IMR-90 (cell line): ENCODE data around the gene ZNF701. TPM values are rescaled to one million over a fixed set of nuclear protein-coding genes. Genes with fewer than 3 reads are reported as not detected.
"Not testable (repeated sequence)": the region's sequence is repeated elsewhere in the genome, so short reads cannot be mapped to it uniquely, and the experiment has no call there.

Experiments used
- ATAC-seq: fragments of 200-7000 bp; cut with Tn5 transposase; 2 replicates; pipeline ENCODE4 v1.9.1; 2020; ENCODE audit warnings: low read depth, mild to moderate bottlenecking, moderate library complexity
- BruUV-seq: library from RNA; stranded (reverse); fragments of 400-500 nt; replicated peaks from 2 replicates; lab custom pipeline; 2021; lab: Mats Ljungman, UMichigan
- CTCF ChIA-PET: fragments of 300-600 bp; formaldehyde crosslinking; extraction: SDS; loops from one replicate; lab custom pipeline; 2021; ENCODE audit warnings: antibody characterized with exemption; lab: Yijun Ruan, JAX
- POLR2A ChIA-PET: fragments of 300-600 bp; sonication (Branson Sonifier 250); formaldehyde crosslinking; loops from one replicate; lab custom pipeline; 2022; ENCODE audit warnings: antibody characterized with exemption; ENCODE audit not compliant: unreplicated experiment; lab: Charles Lee
- DNase-seq: peaks from one replicate; pipeline ENCODE4 v3.0.0; 2013
- H2AFZ ChIP-seq: replicated peaks from 2 replicates; pipeline ENCODE3; 2013; ENCODE audit warnings: low read length, mild to moderate bottlenecking; ENCODE audit not compliant: poor library complexity
- H2AK5ac ChIP-seq: 2 replicates; pipeline ENCODE4 v1.6.1; 2013; ENCODE audit warnings: low read depth, low read length, inconsistent platforms
- H2AK9ac ChIP-seq: replicated peaks from 2 replicates; pipeline ENCODE3; 2013; ENCODE audit warnings: mild to moderate bottlenecking, low read depth, low read length, moderate library complexity; ENCODE audit not compliant: poor library complexity
- H2BK120ac ChIP-seq: 2 replicates; pipeline ENCODE4 v1.6.1; 2013; ENCODE audit warnings: low read depth, low read length, inconsistent platforms
- H2BK15ac ChIP-seq: 3 replicates; pipeline ENCODE4 v1.6.1; 2013; ENCODE audit warnings: low read depth, low read length, inconsistent platforms
- H2BK20ac ChIP-seq: 2 replicates; pipeline ENCODE4 v1.6.1; 2013; ENCODE audit warnings: low read depth, mild to moderate bottlenecking, inconsistent platforms, low read length, moderate library complexity
- H2BK5ac ChIP-seq: 2 replicates; pipeline ENCODE4 v1.6.1; 2013; ENCODE audit warnings: mild to moderate bottlenecking, low read depth, low read length, inconsistent platforms; ENCODE audit not compliant: poor library complexity, severe bottlenecking
- H3K14ac ChIP-seq: replicated peaks from 2 replicates; pipeline ENCODE4 v1.6.1; 2013; ENCODE audit warnings: low read depth, low read length, inconsistent platforms
- H3K18ac ChIP-seq: 2 replicates; pipeline ENCODE4 v1.6.1; 2013; ENCODE audit warnings: low read depth, low read length, control low read depth
- H3K23ac ChIP-seq: 2 replicates; pipeline ENCODE4 v1.6.1; 2013; ENCODE audit warnings: low read depth, low read length, inconsistent platforms
- H3K27ac ChIP-seq: 2 replicates; pipeline ENCODE4 v1.5.1; 2013; ENCODE audit warnings: mild to moderate bottlenecking, control low read depth, low read length; ENCODE audit not compliant: insufficient read depth
- H3K27me3 ChIP-seq: 2 replicates; pipeline ENCODE4 v1.6.1; 2013; ENCODE audit warnings: low read length; ENCODE audit not compliant: control insufficient read depth, insufficient read depth
- H3K36me3 ChIP-seq: 2 replicates; pipeline ENCODE4 v1.6.1; 2013; ENCODE audit warnings: low read length, mixed read lengths; ENCODE audit not compliant: control insufficient read depth, insufficient read depth
- H3K4ac ChIP-seq: 2 replicates; pipeline ENCODE4 v1.6.1; 2013; ENCODE audit warnings: low read depth, low read length, inconsistent platforms
- H3K4me1 ChIP-seq: 2 replicates; pipeline ENCODE4 v1.6.1; 2013; ENCODE audit warnings: low read length, mixed read lengths; ENCODE audit not compliant: control insufficient read depth, insufficient read depth
- H3K4me2 ChIP-seq: 2 replicates; pipeline ENCODE4 v1.6.1; 2013; ENCODE audit warnings: low read depth, mild to moderate bottlenecking, control low read depth, low read length, moderate library complexity
- H3K4me3 ChIP-seq: 2 replicates; pipeline ENCODE4 v1.5.1; 2013; ENCODE audit warnings: low read depth, mild to moderate bottlenecking, control low read depth, low read length, moderate library complexity; ENCODE audit not compliant: insufficient read depth
- H3K56ac ChIP-seq: 2 replicates; pipeline ENCODE4 v1.6.1; 2013; ENCODE audit warnings: low read length, inconsistent platforms; ENCODE audit not compliant: insufficient read depth; ENCODE audit errors: extremely low read depth
- H3K79me1 ChIP-seq, 2 experiments: 2 replicates each; pipeline ENCODE4 v1.6.1; 2013; ENCODE audit warnings: low read length in 2 of 2, inconsistent platforms in 1 of 2, low read depth in 1 of 2
- H3K9ac ChIP-seq: 2 replicates; pipeline ENCODE4 v1.6.1; 2013; ENCODE audit warnings: low read depth, low read length, control low read depth
- H3K9me1 ChIP-seq: 2 replicates; pipeline ENCODE4 v1.6.1; 2013; ENCODE audit warnings: low read length, inconsistent platforms; ENCODE audit not compliant: insufficient read depth
- H3K9me3 ChIP-seq: 2 replicates; pipeline ENCODE4 v1.6.1; 2013; ENCODE audit warnings: low read length; ENCODE audit not compliant: control insufficient read depth, insufficient read depth
- H4K20me1 ChIP-seq: 2 replicates; pipeline ENCODE4 v1.6.1; 2013; ENCODE audit warnings: low read length, inconsistent platforms; ENCODE audit not compliant: insufficient read depth
- H4K5ac ChIP-seq: 2 replicates; pipeline ENCODE4 v1.6.1; 2013; ENCODE audit warnings: mild to moderate bottlenecking, low read depth, low read length, control low read depth
- H4K8ac ChIP-seq, 2 experiments: 2 replicates each; pipeline ENCODE4 v1.6.1; 2013; ENCODE audit warnings: low read depth in 2 of 2, low read length in 2 of 2, control low read depth in 1 of 2, inconsistent platforms in 1 of 2
- H4K91ac ChIP-seq: 2 replicates; pipeline ENCODE4 v1.6.1; 2013; ENCODE audit warnings: low read depth, low read length, inconsistent platforms; ENCODE audit not compliant: insufficient read depth
- WGBS, 2 experiments: methylation state at CpG; one replicate each; pipeline versions ENCODE4 v1.1.5 to v1.1.7; 2013; ENCODE audit warnings: missing lambda C conversion rate in 2 of 2; ENCODE audit not compliant: insufficient read length in 1 of 2; ENCODE audit errors: extremely low coverage in 2 of 2; 5-methylcytosine and 5-hydroxymethylcytosine counted together
- dilution Hi-C: fragments of 300-500 bp; cut with HindIII; formaldehyde crosslinking; loops from one replicate; pipeline ENCODE4 v1.14.3; 2018; ENCODE audit warnings: low sequenced_read_pairs; ENCODE audit not compliant: unreplicated experiment
- in situ Hi-C: fragments of 300-500 bp; cut with MboI; formaldehyde crosslinking; loops from 3 replicates; pipeline ENCODE4 v1.14.3; 2019; ENCODE audit warnings: low sequenced_read_pairs, inconsistent platforms, mixed read lengths
- intact Hi-C: fragments of 100-400 bp; cut with micrococcal nuclease; formaldehyde crosslinking; loops from 2 replicates; pipeline ENCODE4 v1.10.0; 2022
- polyA plus RNA-seq, 3 experiments: library from polyadenylated mRNA; depleted of rRNA; stranded (reverse); fragments of >200 nt; gene quantifications; 2 replicates each; pipeline ENCODE4 v1.2.3, GENCODE V29; 2012; ENCODE audit warnings: low replicate concordance in 1 of 3
- total RNA-seq: library from RNA; depleted of rRNA; stranded (reverse); fragments of >200 nt; gene quantifications from 2 replicates; pipeline ENCODE4 v1.2.3, GENCODE V29; 2012

The ZNF701 gene
- total and polyA plus RNA-seq, 2 of the 4 experiments (the other 2 are of a cell fraction) = 3.8 to 12.2 TPM

DNA sequence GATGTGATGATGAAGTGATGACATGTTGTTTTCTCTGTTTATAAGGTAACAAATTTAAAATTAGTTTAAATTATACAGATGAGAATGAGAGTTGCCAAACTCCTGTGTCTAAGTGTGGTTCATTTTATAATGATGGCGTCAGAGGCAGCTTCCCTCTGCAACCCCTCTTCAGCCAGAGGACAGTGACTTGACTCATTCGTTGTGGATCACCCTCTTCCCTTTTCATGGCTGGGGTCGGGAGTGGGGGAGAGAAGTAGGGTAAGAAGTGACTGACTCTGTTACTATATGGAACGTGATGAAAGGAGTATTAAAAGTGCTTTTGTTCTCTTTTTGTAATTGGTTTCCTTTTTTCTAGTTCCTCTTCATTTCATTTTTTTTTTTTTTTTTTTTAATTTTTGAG is 31.3 kb upstream of the ZNF701 start:
- H2BK20ac ChIP-seq, H3K9ac ChIP-seq, H2AK9ac ChIP-seq, H3K4ac ChIP-seq, dilution Hi-C loops, H4K91ac ChIP-seq, H4K8ac ChIP-seq, H3K27me3 ChIP-seq, H3K4me3 ChIP-seq, in situ Hi-C loops, H3K9me3 ChIP-seq, H2AFZ ChIP-seq, H2AK5ac ChIP-seq, BruUV-seq, H3K9me1 ChIP-seq, H3K56ac ChIP-seq, H4K5ac ChIP-seq, H3K18ac ChIP-seq, H3K27ac ChIP-seq, H3K4me1 ChIP-seq, H2BK5ac ChIP-seq, H4K20me1 ChIP-seq, DNase-seq, H3K14ac ChIP-seq, H3K23ac ChIP-seq, H2BK15ac ChIP-seq, ATAC-seq, H2BK120ac ChIP-seq, POLR2A ChIA-PET, CTCF ChIA-PET, H3K4me2 ChIP-seq: not testable (repeated sequence)
- WGBS, 2 experiments = no CpG with 5 or more reads among the region's 4 CpGs
- Histone ChIP-seq H3K79me1 (peaks cover 15 to 21% of the 10 kb centered on the region in 2 experiments), H3K36me3 (peaks cover 18% of the 10 kb centered on the region)
- intact Hi-C loops = loop anchor here (10.0 kb wide), 1 partner anchor 206 kb away; no protein-coding TSS in a partner anchor

DNA sequence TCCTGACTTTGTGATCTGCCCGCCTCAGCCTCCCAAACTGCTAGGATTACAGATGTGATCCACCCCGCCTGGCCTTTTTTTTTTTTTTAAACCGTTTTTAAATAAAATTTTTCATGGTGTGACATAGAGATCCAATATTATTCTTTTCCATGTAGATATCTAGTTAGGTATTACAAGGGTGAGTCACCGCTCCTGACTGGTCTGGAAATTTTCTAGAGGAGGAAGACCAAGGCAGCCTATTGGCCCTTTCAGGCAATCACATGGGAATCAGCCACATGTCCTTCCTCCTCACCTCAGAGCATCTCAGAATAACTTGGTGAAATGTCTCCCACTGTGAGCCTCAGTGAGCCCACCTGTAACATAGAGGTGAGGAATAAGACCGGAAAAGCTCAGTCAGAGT is 28.9 kb upstream of the ZNF701 start:
- H2BK20ac ChIP-seq, CTCF ChIA-PET, H3K4me2 ChIP-seq, H3K9me3 ChIP-seq, H4K5ac ChIP-seq, H3K4me1 ChIP-seq, H4K8ac ChIP-seq, H3K27ac ChIP-seq, H3K9ac ChIP-seq, H4K20me1 ChIP-seq, H4K91ac ChIP-seq, intact Hi-C loops, H3K18ac ChIP-seq, H3K23ac ChIP-seq, H3K9me1 ChIP-seq, POLR2A ChIA-PET, H3K4ac ChIP-seq, BruUV-seq, H2BK120ac ChIP-seq, H3K14ac ChIP-seq, H2BK5ac ChIP-seq, dilution Hi-C loops, H3K56ac ChIP-seq, in situ Hi-C loops, DNase-seq, H2AK5ac ChIP-seq, H3K27me3 ChIP-seq, ATAC-seq, H2AK9ac ChIP-seq, H2BK15ac ChIP-seq, H2AFZ ChIP-seq, H3K4me3 ChIP-seq: not testable (repeated sequence)
- Histone ChIP-seq H3K36me3 (peaks cover 34% of the 10 kb centered on the region), H3K79me1 (peaks cover 15 to 32% of the 10 kb centered on the region in 2 experiments)
- 80% methylated on average over 1 of the region's 5 CpGs; no CpG with 5 or more reads in 1 of the 2 experiments for WGBS, 2 experiments
